Choroid plexus epithelial cell (primary cell): Measurements from ENCODE around the gene IFITM10.
A peak's percentile ranks its signal among the peaks of the same experiment; 100 is the strongest.

Experiments
- DNase-seq: peaks from one replicate; pipeline ENCODE4 v3.0.0-alpha.2; 2010; ENCODE audit warnings: low read depth
- H3K4me3 ChIP-seq: 2 replicates; pipeline ENCODE4 v1.5.1; 2011; ENCODE audit warnings: low read depth, mild to moderate bottlenecking, control low read depth, low read length, moderate library complexity
- TF ChIP-seq, protein P1 (sequence below): conservative IDR thresholded peaks from 2 replicates; pipeline ENCODE4 v1.5.1; 2011; ENCODE audit warnings: low read depth, mild to moderate bottlenecking, control low read depth, inconsistent platforms, low read length, moderate library complexity

IFITM10 gene

DNA sequence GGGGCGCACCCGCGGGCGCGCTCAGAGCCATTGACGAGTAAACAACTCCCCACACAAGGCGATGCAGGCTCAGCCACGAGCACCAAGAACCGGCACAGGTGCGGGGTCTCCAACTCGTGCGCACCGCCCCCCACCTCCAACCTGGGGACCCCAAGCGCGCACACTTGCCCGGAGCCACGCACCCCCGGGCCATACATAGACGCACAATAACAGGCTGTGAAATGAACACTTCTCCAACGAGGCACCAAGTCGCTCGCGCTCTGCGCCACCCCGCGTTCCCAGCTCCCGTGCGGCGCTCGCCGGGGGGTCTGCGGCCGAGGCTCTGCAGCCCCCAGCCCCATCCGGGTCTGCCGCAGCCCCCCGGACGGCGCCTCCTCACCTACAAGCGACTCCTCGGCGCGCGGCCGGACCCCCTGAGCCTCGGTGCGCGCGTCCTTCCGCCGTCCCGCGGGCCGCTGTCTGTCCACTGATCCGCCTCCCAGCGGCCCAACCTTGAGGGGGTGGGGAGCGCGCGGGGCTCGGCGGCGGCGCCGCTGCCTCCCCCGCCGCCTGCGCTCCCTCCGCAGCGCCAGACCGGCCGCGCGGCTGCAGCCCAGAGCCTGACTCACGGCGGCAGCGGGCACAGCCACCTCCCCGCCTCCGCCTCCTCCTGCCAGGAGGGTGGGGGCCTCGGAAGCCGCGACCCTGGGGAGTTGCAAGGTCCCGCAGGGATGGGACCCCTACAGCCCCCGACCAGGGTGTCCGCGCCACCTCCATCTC lies 1.6 kb downstream of the IFITM10 start:
- peak overlapping the region; percentile 40 for H3K4me3 ChIP-seq
- no peak for DNase-seq
- TF ChIP-seq, protein P1, sequence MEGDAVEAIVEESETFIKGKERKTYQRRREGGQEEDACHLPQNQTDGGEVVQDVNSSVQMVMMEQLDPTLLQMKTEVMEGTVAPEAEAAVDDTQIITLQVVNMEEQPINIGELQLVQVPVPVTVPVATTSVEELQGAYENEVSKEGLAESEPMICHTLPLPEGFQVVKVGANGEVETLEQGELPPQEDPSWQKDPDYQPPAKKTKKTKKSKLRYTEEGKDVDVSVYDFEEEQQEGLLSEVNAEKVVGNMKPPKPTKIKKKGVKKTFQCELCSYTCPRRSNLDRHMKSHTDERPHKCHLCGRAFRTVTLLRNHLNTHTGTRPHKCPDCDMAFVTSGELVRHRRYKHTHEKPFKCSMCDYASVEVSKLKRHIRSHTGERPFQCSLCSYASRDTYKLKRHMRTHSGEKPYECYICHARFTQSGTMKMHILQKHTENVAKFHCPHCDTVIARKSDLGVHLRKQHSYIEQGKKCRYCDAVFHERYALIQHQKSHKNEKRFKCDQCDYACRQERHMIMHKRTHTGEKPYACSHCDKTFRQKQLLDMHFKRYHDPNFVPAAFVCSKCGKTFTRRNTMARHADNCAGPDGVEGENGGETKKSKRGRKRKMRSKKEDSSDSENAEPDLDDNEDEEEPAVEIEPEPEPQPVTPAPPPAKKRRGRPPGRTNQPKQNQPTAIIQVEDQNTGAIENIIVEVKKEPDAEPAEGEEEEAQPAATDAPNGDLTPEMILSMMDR: no peak

DNA sequence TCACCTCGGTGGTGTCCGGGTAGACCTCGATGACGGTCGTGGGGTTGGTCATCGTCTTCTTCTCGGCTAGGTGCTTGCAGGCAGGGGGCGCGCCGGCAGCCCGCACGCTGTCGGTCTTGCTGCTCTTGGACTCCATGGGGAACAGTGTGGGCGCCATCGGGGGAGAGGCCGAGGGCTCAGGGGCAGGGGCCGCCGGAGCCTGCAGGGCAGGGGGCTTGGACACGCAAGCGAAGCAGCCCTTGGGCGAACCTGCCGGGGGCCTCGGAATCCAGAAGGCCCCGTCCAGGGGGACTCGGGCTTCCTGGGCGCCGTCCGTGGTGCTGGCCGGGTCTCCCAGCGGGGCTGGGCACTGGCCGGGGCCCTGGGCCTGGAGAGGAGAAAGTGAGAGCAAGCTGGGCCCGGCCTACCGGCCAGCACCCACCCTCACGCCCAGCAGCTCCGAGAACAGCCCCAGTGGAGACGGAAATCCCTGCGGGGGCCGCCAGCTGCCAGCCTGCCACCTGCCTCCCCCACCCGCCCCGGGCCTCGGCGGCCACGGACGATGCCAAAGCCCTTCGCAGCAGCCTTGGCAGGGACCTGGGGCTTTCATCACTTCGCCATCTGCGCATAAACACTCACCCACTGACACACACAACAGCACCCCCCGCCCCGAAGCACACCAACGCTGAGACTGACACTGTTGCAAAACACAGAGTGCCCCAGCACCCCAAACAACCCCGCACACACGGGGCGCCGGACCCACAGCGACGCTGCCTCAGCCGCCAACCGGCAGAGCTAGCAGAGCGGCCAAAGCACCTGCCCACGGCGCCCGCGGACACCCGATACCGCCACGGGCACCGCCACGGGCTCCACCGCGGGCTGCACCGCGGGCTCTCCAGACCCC lies 2.4 kb downstream of the IFITM10 start:
- TF ChIP-seq, protein P1: no peak
- H3K4me3 ChIP-seq: peak overlapping the region; percentile 40
- DNase-seq: no peak

DNA sequence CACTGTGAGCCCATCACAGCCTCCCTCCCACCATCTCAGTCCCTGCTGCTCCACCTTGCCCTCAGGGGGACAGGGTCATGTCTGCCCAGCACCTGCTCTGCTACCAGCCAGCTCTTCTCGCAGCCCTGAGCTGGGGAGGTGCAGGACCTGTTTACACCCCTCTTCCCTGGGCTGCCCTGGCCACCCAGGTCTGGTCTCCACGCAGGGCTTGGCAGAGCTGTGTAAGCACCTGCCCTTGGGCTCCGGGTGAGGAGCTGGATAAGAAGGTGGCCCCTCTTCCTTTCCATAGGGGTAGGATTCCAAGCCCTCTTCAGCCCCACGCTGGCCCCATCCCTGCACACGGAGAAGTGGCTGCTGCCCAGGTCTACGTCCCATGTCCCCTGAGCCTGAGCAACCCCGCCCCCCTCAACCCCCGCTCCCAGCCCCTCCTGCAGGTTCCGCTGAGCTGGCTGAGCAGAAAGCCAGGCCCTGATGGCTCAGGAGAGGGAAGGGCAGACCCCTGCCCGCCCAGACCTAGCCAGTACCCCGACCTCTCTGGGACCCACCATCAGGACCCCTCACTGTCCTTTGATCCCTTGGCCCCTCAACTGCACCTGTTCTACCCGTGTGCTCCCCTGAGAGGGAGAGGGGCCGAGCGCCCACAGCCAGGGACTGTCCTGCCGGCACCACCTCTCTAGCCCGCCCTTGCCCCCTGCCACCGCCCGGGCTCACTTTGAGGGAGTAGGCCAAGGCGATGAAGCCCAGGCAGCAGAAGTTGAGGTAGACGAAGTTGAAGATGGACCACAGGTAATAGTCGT lies 3.2 kb downstream of the IFITM10 start:
- H3K4me3 ChIP-seq: no peak overlapping the region
- TF ChIP-seq, protein P1: no peak
- no peak for DNase-seq

DNA sequence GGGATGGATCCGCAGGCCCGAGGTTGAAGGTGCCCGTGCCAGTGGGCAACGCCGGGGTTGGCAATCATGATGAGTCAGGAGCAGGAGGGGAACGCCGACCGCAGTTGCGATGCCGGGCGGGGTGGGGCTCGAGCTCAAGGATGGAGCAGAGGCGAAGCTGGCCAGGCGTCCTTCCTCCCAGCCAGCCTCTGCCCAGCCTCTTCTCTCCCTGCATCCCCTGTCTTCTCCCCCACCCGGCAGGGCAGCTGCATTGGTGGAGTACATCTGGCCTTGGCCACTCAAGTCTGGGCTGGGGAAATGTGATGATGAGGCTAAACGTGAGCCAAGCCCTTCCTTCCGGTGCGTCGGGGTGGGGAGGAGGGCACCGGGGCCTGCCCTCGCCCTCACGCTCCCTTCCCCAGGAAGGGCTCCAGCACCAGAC lies 3.9 kb downstream of the IFITM10 start:
- DNase-seq: no peak
- H3K4me3 ChIP-seq: no peak overlapping the region
- TF ChIP-seq, protein P1: no peak

DNA sequence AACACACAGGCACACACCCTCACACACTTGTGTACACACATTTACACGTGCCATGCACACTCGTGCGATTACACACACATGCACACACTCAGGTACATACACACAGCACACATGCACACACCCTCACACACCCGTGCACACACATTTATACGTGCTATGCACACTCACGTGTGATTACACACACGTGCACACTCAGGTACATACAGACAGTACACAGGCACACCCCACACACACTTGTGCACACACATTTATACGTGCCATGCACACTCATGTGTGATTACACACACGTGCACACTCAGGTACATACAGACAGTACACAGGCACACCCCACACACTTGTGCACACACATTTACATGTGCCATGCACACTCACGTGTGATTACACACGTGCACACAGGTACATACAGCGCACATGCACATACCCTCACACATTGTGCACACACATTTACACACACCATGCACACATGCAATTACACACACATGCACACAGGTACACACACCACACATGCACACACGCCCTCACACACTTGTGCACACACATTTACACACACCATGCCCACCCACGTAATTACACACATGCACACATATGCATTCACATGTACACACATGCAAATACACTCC lies 4.6 kb downstream of the IFITM10 start:
- no peak overlapping the region for H3K4me3 ChIP-seq
- TF ChIP-seq, protein P1: no peak
- DNase-seq: no peak

DNA sequence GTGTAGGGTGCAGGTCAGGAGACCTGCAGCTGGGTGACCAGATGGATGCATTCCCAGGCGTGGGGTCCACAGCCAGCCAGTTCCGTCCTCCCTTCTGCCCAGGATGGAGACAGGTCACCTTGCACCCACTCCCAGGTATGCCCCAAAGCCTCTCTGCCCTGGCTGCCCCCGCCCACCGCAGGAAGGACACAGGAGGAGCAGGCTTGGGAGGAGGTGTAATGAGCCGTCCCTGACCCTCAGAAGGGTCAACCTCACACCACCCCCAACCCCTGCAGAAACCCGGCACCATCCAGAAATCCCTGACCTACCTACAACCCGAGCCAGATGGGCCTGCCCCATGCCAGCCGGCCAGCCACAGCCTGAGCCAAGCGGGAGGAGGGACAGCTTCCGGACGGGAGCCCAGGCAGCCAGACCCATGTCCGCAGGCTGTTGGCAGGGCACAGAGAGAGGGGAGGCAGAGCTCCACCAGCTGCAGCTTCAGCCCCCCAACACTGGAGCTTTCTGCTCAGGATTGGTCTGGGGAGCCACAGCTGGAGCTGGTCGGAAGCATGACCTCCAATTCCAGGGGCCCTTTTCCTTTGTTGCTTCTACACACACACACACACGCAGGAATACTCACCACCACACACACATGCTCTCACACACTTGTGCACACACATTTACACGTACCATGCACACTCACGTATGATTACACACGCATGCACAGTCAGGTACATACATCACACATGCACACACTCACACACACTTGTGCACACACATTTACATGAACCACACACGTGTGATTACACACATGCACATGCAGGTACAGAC lies 5.3 kb downstream of the IFITM10 start:
- DNase-seq: no peak
- no peak overlapping the region for H3K4me3 ChIP-seq
- TF ChIP-seq, protein P1: no peak
